GM21786 (cell line): ENCODE results near the gene CHKA.

ENCODE experiments used
- ATAC-seq: cut with Tn5 transposase; IDR thresholded peaks from one replicate; pipeline ENCODE4 v1.9.1; 2021; ENCODE audit not compliant: unreplicated experiment

Gene CHKA

GRCh38 chr11:68004551-68005335 is 116.4 kb downstream of the CHKA start:
- ATAC-seq, result no peak

GRCh38 chr11:68003846-68004550 is 117.2 kb downstream of the CHKA start, which contains the start of gene UNC93B1:
UNC93B1 (minus strand) TSS chr11:68004097; CDS start chr11:68004043, 54 bp downstream.
- peak; percentile 49 for ATAC-seq

- peak; percentile 33 for ATAC-seq
Observed at GRCh38 chr11:68002938-68003845, 118.0 kb downstream of the CHKA start.
